ENCODE data around the gene ZAP70.

Gene ZAP70

DNA sequence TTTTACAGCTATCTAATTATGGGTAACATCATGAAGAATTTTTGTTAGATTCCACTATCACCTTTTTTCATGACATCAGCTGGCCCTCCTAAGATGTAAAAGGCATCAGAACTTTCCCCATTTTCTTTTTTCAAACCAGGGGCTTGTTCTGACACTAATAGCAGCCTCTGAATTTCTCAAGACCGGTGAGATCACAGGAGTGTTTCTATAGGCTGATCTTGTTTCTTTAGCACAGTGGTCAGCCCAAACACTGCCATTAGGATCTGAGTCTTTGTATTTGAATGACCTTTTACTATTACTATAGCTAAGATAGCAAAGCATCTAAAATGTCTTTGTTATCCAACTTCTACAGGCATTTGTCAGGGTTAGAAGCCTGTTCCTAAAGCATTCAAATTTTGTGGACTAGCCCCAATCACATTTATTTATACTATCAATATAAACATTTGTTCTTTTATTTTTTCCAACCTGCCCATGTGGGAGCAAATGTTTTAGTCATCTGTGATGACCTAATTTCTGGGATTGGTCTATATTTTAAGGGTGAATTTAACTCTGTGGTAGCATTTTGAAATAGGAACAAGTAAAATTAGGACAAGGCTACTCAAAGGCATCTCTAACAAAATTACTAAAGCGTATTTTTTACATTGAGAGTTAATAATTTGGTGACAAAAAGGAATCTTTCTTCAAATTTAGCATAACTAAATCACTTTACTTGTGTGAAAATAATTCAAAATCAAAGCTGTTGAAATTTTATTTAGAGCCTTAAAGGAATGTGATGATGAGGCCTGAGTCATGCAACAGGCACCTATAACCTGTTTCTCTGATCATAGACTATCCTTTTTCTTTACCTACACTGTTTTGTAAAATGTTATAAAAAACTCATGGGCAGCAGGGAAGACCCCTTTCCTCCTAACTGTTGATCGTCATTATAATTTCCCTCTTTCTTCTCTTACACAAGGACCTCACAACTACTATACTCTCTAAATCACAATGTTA lies 39.3 kb downstream of the ZAP70 start:
- DNase-seq (ENCODE audit: low read depth), result peak; percentile 39

GRCh38 chr2:97754690-97755346 lies 41.4 kb downstream of the ZAP70 start:
- no peak for DNase-seq (ENCODE audit: low read depth)

DNA sequence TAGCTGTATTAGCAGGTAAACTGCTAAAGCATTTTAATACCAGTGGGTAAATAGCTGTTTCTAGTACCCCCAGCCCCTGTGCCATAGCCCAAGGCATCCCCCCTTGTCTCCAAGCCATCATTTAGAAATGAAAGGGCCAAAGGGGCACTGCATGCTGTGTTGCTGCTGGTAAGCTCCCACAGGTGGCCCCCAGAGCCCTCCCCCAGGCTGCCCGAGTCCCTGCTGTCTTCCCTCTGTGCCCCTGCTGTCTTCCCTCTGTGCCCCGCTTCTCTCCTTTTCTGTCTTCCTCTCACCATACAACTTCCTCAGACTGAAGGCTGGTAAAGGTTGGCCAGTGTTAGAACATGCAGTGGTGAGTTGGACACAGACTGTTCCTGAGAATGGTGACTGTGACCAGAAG lies 42.1 kb downstream of the ZAP70 start:
- no peak for DNase-seq (ENCODE audit: low read depth)

- DNase-seq (ENCODE audit: low read depth), result no peak
These were observed 43.7 kb downstream of the ZAP70 start for GRCh38 chr2:97757062-97757461.

GRCh38 chr2:97758131-97758705 lies 44.8 kb downstream of the ZAP70 start:
- DNase-seq (ENCODE audit: low read depth), result no peak

DNA sequence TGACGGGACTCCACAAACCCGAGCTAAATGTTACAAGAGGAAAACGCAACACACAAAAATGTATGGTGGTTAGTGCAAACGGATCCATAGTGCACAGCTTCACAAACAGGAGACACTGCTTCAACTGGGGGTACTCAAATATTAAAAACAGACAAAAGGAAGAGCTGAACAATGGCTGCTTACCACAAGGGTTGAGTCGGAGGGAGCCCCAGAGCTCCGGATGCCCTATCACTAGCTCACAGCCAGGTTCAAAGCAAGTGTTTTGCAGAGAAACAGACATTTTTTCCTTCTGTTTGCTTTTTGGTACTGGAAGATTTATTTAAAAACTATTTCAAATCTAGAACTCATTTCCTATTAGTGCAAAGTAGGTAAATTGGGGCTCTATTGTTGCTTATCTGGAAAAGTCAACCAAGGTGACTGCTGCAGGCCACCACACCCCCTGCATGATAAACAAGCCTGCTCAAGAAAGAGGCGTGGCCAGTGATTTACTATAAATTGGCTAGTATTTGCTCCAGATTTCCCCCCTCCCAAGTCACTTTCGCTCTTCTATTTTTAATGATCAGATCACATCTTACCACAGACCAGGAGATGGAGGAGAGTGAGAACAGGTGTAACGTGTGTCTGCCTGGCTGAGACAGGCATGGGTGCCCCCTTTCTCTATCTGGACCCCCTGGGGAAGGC lies 46.5 kb downstream of the ZAP70 start:
- DNase-seq (ENCODE audit: low read depth), result no peak

GRCh38 chr2:97760480-97761049 lies 47.2 kb downstream of the ZAP70 start:
- no peak for DNase-seq (ENCODE audit: low read depth)

DNA sequence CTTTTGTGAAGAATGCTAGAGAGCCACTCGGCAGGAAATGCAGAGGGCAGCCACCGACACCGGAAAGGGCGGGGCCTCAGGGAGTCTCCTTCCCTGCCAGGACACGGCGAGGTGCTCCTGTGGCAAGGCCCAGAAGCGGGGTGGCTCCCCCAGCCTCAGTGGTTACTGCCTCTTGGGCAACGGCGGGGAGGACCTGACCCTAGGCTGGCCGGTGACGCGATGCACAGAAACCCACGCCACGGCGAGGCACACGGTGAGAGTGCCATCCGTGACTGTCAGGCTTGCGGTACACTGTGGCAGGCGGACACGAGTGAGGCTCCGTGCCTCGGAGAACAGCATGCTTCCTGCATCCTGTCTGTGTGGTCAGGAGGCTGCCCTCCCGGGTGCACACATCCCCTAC lies 47.8 kb downstream of the ZAP70 start:
- no peak for DNase-seq (ENCODE audit: low read depth)

DNA sequence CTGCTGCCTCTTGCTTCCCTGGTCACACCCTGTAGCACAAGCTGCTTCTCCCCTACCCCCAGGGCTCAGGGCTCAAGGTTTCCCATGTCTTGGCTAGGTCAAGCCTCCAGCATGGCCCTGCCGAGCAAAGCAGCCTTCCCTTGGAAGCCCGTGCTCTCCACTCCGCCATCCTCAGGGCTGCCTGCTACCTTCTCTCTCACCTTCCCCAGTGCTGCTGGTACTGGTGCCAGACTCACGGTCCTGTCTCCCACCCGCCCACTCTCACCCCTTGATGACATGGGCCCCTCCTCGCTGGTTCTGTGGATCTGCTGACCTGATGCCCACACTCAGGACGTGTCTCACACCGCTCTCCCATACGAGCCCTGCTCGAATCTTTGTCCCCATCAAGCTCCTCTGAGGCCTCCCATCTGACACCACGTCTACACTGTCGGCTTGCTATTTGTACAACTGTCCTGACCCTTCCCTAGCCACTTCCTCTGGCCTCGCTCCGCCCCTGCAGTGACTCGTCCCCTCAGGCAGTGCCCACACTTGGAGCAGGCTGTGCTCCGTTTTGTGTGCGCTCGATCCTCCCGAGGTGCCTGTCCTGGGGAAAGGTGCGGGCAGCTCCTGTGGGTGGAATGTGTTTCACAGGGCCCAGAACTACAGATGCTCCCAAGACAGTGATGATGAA lies 49.9 kb downstream of the ZAP70 start:
- DNase-seq (ENCODE audit: low read depth), result no peak

DNA sequence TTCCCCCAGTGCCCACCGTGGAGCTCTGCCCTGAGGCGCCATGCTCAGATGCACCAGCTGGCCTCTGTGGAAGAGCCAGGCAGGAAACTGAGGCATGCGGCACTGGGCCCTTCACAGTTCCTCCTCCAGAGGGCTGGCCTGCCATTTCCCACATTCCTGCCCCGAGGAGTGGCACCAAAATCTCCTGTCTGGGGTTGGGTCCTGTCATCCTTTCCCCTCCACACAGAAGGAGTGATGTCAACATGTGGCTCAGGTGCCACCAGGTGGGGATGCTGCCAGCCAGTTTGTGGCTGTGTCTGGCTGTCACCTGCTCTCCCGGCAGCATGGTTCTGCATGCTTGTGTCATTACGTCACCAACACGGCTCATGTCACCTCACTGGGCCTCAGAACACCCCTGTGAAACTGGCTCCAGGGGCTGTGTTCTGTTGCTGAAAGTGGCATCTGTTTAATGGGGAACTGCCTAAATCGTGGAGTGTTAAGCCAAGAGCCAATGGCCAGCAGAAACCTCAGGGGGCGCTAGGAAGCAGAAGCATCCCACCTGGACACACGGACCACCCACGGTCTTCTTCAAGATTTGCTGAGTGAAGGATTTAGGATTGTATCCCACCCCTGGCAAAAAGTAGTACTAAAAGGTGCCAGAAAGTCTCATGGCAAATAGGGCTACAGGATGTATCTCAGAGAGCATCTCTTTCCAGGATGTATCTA lies 51.3 kb downstream of the ZAP70 start:
- DNase-seq (ENCODE audit: low read depth), result no peak

GRCh38 chr2:97765933-97766332 lies 52.6 kb downstream of the ZAP70 start:
- DNase-seq (ENCODE audit: low read depth), result no peak

DNA sequence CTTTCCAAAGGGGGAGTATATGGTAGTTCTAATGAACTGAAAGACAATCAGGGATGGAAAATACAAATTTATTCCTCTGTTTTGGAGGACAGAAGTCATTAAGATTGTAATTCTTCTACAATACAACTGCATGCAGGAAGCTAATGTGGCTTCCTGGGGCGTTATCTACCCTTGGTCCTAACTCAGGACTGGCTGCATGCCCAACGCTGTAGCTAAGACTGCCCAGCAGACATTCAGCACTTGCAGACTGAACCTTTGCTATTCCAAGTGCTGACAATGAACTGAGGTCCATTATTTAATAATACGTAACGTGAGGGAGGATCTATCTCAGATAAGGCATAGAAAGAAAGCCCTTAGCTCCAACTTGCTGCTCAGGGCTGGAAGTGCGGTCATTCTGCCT lies 53.2 kb downstream of the ZAP70 start:
- no peak for DNase-seq (ENCODE audit: low read depth)

DNA sequence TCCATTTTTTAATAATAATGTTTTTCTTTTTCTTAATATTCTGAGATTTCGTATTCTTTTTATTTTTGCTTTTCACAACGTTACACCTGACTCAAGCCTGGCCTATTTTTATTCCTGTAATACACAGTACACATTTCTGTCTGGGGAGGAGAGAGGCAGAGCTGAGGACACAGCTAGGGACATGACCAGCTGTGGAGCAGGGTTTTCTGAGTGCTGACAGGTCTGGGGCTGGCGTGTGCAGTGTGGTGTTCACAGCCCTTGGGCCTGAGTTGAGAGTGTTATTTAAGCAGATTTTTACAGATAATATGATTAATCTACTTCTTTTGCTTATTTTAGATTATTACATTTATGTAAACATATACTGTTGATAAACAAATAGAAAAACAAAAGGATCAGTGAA lies 55.9 kb downstream of the ZAP70 start:
- no peak for DNase-seq (ENCODE audit: low read depth)

- DNase-seq (ENCODE audit: low read depth), result no peak
These were observed 56.3 kb downstream of the ZAP70 start for GRCh38 chr2:97769711-97770110.

DNA sequence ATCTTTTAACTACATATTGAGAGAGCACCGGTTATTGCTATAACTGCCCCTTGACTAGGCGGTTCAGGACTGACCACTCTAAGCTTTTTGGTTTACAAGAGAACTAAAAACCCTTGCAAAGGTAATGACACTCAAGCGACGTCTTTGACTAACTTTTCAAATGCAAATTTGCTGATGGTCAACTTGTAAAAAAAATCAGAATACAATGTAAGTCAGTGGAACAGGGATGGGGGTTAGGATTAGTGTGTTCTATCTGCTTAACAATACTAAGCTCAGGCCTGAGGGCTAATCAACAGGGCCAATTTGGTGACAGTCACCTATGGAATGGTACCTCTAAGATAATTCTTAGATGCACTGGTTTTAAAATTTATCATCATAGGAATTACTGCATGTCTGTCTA lies 57.1 kb downstream of the ZAP70 start:
- no peak for DNase-seq (ENCODE audit: low read depth)

DNA sequence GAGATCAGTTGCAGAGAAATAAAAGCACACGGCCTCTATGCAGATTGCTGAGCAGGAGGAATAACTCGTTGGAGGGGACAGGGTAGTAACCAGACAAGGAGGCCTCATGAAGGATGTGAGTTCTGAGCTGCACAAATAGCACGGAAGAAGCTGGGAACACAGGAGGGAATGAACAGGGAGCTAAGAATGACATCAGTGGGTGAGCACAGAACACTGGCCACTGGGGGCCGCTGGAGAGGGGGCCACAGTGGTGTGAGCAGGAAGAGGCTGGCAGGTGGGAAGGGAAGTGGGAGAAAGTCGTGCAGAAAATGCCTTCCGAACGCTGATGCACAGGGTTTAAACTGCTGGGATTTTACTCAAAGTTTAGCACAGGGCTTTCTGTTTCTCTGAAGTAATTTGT lies 61.0 kb downstream of the ZAP70 start:
- no peak for DNase-seq (ENCODE audit: low read depth)

DNA sequence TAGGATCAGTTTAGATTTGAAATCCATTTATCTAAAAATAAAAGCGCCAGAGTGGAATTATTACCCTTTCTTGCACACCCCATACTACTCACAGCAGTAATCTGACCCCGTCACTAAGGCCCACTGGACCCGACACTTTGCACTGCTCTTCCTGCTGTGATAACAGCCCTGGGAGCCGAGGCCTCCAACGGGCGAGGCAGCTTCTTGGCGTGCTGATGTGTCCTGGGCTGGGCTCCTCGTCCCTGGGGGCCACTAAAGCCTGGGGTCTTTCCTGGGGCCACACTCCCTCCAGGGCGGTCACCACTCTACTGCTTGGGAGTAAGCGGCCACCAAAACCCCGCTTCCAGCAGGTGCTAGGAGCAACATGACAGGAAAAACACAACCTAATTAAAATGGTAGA lies 61.7 kb downstream of the ZAP70 start:
- DNase-seq (ENCODE audit: low read depth), result no peak

DNA sequence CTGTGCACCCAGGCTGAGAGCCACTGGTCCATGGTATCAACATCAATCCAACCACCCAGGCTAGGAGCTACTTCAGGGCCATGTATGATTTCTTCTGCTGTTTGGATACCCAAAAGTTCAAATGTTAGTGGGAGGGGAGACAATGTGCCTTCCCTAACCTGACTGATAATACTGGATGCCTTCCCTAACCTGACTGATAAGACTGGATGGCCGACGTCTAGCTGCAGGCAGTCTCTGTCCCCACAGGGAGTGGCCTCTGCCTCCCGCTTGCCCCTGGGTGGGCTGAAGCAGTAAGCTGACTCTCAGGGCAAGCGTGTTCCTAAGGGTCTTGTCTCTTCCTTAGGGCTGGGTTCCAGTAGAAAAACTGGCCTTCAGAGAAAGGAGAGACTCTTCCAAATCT lies 65.8 kb downstream of the ZAP70 start:
- DNase-seq (ENCODE audit: low read depth), result no peak

- no peak for DNase-seq (ENCODE audit: low read depth)
These were observed 68.6 kb downstream of the ZAP70 start for GRCh38 chr2:97781981-97782380.

DNA sequence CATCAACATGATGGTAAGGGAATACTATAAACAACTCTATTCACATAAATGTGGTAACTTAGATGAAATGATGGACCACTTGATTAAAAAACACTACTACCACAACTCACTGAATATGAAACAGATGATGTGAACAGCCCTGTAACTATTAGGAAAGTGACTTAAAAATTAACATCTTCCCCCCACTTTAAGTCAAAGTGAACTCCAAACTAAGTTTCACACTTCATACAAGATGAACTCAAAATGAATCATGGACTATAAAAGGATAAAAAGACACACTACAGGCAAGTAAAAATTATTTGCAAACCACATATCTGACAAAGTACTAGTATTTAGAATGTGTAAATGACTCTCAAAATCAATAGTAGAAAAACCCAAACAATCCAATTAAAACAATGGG lies 71.6 kb downstream of the ZAP70 start:
- DNase-seq (ENCODE audit: low read depth), result no peak

DNA sequence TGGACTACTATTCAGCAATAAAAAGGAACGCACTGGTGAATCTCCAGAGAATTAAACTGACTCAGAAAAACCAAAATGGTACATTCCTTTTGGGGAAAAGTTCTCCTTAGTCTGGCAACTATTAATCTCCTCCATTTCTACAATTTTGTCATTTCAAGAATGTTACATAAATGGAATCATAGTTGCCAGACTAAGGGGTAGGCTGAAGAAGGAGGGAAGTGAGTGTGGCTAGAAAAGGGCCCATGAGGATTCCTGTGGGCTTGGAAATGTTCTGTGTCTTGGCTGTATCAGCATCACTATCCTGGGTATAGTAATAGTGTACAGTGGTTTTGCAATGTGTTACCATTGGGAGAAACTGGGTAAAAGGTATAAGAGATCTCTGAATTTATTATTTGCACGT lies 72.4 kb downstream of the ZAP70 start:
- DNase-seq (ENCODE audit: low read depth), result no peak

Data from HS-5 (cell line).